ENCODE results near the gene MAF.

MAF gene

GRCh38 chr16:79640513-79641360, 40.2 kb upstream of the MAF start:
- H3K4me3 ChIP-seq (ENCODE audit: control insufficient read depth, low read depth, low read length) = no peak overlapping the region
- DNase-seq (ENCODE audit: low read depth) = no peak
- no peak for TF ChIP-seq CTCF (conservative IDR thresholded peaks at IDR 0.05; ENCODE audit: control insufficient read depth, insufficient read depth, low read depth, low read length)

GRCh38 chr16:79639576-79640311, 39.2 kb upstream of the MAF start:
- H3K4me3 ChIP-seq (ENCODE audit: control insufficient read depth, low read depth, low read length) = no peak overlapping the region
- DNase-seq (ENCODE audit: low read depth) = no peak
- no peak for TF ChIP-seq CTCF (conservative IDR thresholded peaks at IDR 0.05; ENCODE audit: control insufficient read depth, insufficient read depth, low read depth, low read length)

- no peak for TF ChIP-seq CTCF (conservative IDR thresholded peaks at IDR 0.05; ENCODE audit: control insufficient read depth, insufficient read depth, low read depth, low read length)
- DNase-seq (ENCODE audit: low read depth) = no peak
Observed at GRCh38 chr16:79638386-79638785, 37.8 kb upstream of the MAF start.

GRCh38 chr16:79635488-79635887, 35.0 kb upstream of the MAF start:
- DNase-seq (ENCODE audit: low read depth) = no peak
- TF ChIP-seq CTCF (conservative IDR thresholded peaks at IDR 0.05; ENCODE audit: control insufficient read depth, insufficient read depth, low read depth, low read length) = no peak
- H3K4me3 ChIP-seq (ENCODE audit: control insufficient read depth, low read depth, low read length) = no peak overlapping the region

More at GRCh38 chr16:79638386-79638785, 37.8 kb upstream of the MAF start:
- H3K4me3 ChIP-seq (ENCODE audit: control insufficient read depth, low read depth, low read length) = no peak overlapping the region

GRCh38 chr16:79634298-79634697, 33.8 kb upstream of the MAF start:
- no peak for DNase-seq (ENCODE audit: low read depth)
- no peak for TF ChIP-seq CTCF (conservative IDR thresholded peaks at IDR 0.05; ENCODE audit: control insufficient read depth, insufficient read depth, low read depth, low read length)
- no peak overlapping the region for H3K4me3 ChIP-seq (ENCODE audit: control insufficient read depth, low read depth, low read length)

GRCh38 chr16:79632289-79632688, 31.8 kb upstream of the MAF start:
- TF ChIP-seq CTCF (conservative IDR thresholded peaks at IDR 0.05; ENCODE audit: control insufficient read depth, insufficient read depth, low read depth, low read length) = no peak
- H3K4me3 ChIP-seq (ENCODE audit: control insufficient read depth, low read depth, low read length) = no peak overlapping the region
- DNase-seq (ENCODE audit: low read depth) = no peak
